Measurements from ENCODE around the gene TSPAN5. TPM values are rescaled to one million over a fixed set of nuclear protein-coding genes. Genes with fewer than 3 reads are reported as not detected.
A peak's percentile ranks its signal among the peaks of the same experiment; 100 is the strongest.

TSPAN5 gene
- total RNA-seq, 6 experiments from 2014 or later, result 59.6 to 75.4 (median 67.6) TPM

DNA sequence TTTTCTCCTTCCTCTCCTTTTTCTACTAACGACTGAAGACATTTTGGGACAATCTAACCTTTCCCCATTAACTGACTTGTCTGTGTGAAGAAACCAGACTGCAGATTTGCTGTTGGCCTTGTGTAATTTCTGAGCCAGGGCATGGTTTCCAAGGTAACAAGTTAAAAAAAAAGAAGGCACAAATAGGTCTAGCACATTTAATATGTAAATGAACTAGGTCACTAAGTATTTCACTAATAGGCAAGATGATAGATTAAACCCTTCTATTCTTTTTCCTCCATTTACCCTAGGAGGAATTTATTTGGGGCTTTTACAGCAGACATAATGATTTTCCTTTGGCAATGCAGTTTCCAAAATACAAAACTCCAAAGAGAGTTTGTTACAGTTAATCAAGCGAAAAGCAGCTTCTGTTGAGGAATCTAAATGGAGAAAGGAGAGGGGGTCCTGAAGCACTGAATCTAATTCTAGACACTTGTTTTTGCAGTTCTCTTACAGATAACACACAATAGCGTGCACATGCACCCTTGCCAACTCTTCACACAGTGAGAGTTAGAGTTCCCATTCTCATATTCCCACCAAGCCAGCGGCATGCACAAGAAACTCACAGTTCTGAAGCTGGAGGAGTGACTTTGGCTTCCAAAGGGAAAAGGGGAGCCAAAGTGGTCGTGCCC lies 72.0 kb downstream of the TSPAN5 start:
- H3K9me3 Mint-ChIP-seq, result no peaks in the 10 kb centered on the region
- peak overlapping the region; percentile 9; the same call in 1 of the 2 replicates for H3K27ac Mint-ChIP-seq
- TF ChIP-seq, protein P1, sequence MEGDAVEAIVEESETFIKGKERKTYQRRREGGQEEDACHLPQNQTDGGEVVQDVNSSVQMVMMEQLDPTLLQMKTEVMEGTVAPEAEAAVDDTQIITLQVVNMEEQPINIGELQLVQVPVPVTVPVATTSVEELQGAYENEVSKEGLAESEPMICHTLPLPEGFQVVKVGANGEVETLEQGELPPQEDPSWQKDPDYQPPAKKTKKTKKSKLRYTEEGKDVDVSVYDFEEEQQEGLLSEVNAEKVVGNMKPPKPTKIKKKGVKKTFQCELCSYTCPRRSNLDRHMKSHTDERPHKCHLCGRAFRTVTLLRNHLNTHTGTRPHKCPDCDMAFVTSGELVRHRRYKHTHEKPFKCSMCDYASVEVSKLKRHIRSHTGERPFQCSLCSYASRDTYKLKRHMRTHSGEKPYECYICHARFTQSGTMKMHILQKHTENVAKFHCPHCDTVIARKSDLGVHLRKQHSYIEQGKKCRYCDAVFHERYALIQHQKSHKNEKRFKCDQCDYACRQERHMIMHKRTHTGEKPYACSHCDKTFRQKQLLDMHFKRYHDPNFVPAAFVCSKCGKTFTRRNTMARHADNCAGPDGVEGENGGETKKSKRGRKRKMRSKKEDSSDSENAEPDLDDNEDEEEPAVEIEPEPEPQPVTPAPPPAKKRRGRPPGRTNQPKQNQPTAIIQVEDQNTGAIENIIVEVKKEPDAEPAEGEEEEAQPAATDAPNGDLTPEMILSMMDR (IDR thresholded peaks at IDR 0.05), result no peak
- H3K36me3 Mint-ChIP-seq (ENCODE audit: low read depth), result peaks cover 19% of the 10 kb centered on the region
- no peak for DNase-seq
- H3K27me3 Mint-ChIP-seq (ENCODE audit: insufficient read depth), result no peaks in the 10 kb centered on the region
- H3K4me3 Mint-ChIP-seq, result no peak overlapping the region
- H3K4me1 Mint-ChIP-seq (ENCODE audit: low read depth), result peaks cover 64% of the 10 kb centered on the region

DNA sequence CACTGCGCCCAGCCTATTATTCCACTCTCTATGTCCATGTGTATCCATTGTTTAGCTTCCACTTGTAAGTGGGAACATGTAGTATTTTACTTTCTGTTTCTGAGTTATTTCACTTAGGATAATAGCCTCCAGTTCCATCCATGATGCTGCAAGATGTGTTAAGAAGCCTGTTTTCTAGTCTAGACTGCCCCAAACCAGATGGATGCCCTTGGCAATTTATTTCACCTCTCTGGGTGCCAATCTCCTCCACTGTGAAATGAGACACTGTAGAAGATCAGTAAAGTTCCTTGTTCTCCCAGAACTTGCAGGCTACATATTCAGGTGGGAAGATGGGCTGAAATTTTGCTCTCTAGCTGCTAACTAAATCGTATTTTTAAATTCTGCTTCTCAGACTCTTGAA lies 72.8 kb downstream of the TSPAN5 start:
- Mint-ChIP-seq H3K9me3 (no peaks in the 10 kb centered on the region), H3K4me3 (no peak overlapping the region), H3K27me3 (ENCODE audit: insufficient read depth) (no peaks in the 10 kb centered on the region), H3K27ac (peak overlapping the region; percentile 9; the same call in 1 of the 2 replicates), H3K36me3 (ENCODE audit: low read depth) (peaks cover 19% of the 10 kb centered on the region), H3K4me1 (ENCODE audit: low read depth) (peaks cover 72% of the 10 kb centered on the region)
- TF ChIP-seq, protein P1 (IDR thresholded peaks at IDR 0.05), result no peak
- DNase-seq, result no peak

DNA sequence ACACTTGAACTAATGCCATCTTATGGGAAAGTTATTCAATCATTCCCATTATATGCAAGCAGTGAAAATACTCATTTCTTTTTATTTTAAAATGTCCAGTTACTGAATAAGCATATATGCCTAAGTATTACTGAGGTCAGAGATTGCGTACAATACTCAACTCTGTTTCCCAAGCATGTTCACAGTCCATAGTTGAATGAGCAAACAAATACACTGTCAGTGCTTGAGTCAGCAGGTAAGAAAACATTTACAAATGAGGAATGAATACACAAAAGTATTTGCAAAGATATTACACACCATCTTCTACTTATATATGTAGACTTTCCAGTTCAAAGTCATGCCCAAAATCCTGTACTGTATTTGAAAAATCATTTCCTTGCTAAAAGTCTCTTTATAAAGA lies 74.1 kb downstream of the TSPAN5 start:
- Mint-ChIP-seq H3K4me1 (ENCODE audit: low read depth) (peaks cover 82% of the 10 kb centered on the region), H3K27ac (no peak overlapping the region), H3K9me3 (no peaks in the 10 kb centered on the region)

DNA sequence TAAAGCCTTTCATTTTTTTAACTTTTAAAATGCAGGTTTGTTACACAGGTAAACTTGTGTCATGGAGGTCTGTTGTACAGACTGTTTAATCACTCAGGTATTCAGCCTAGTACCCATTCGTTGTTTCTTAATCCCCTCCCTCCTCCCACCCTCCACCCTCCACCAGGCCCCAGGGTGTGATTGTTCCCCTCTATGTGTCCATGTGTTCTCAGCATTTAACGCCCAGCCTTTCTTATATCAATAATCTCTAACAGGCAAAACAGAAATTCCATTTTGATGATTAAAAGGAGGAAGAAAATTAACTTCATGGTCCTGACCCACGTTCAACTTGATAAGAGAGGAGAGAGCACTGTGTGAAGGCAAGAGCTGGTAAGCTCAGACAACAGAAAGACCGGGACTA lies 75.1 kb downstream of the TSPAN5 start:
- DNase-seq, result no peak
- Mint-ChIP-seq H3K36me3 (ENCODE audit: low read depth) (peaks cover 22% of the 10 kb centered on the region), H3K27me3 (ENCODE audit: insufficient read depth) (no peaks in the 10 kb centered on the region), H3K27ac (no peak overlapping the region; the same call in 1 of the 2 replicates), H3K4me1 (ENCODE audit: low read depth) (peaks cover 81% of the 10 kb centered on the region), H3K4me3 (no peak overlapping the region), H3K9me3 (no peaks in the 10 kb centered on the region)
- TF ChIP-seq, protein P1 (IDR thresholded peaks at IDR 0.05), result no peak

More for the DNA sequence above, 74.1 kb downstream of the TSPAN5 start:
- TF ChIP-seq, protein P1 (IDR thresholded peaks at IDR 0.05), result no peak
- Mint-ChIP-seq H3K36me3 (ENCODE audit: low read depth) (peaks cover 14% of the 10 kb centered on the region; the same call in 1 of the 2 replicates), H3K27me3 (ENCODE audit: insufficient read depth) (no peaks in the 10 kb centered on the region), H3K4me3 (no peak overlapping the region)
- no peak for DNase-seq

DNA sequence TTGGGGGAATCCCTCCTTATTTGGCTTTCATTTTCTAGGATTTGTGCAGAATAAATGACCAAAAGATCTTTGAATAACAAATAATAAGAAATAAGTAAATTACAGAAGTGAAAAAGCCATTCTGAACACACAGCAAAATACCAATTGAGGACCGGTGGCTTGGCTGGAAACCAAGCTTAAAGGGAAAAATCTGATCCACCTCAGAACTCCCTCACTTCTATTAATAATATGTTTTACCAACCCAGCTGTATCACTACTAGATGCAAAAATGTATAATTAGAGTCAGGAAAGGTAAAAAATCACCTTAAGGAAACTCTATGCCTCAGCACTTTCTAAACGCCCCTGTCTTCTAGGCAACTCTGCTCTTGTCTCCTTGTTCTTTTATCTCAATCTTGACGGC lies 77.3 kb downstream of the TSPAN5 start:
- Mint-ChIP-seq H3K4me1 (ENCODE audit: low read depth) (peaks cover 77% of the 10 kb centered on the region), H3K36me3 (ENCODE audit: low read depth) (peaks cover 21% of the 10 kb centered on the region), H3K9me3 (no peaks in the 10 kb centered on the region), H3K27ac (no peak overlapping the region), H3K27me3 (ENCODE audit: insufficient read depth) (no peaks in the 10 kb centered on the region), H3K4me3 (no peak overlapping the region)
- TF ChIP-seq, protein P1 (IDR thresholded peaks at IDR 0.05), result no peak
- no peak for DNase-seq

Measured in HFFc6 (cell line).